HepG2 (cell line): Measurements from ENCODE around the gene APC2. TPM values are rescaled to one million over a fixed set of nuclear protein-coding genes. Genes with fewer than 3 reads are reported as not detected.

Experiments used
- KDM5B ChIP-seq: sonication (generic); formaldehyde crosslinking; IDR thresholded peaks from 2 replicates; pipeline ENCODE4 v1.4.0; 2020; ENCODE audit warnings: missing genetic modification reagents, mild to moderate bottlenecking, borderline replicate concordance
- MAF1 ChIP-seq: sonication (generic); formaldehyde crosslinking; IDR thresholded peaks from 2 replicates; pipeline ENCODE4 v1.5.0; 2020; ENCODE audit warnings: missing genetic modification reagents, borderline replicate concordance
- ZFX ChIP-seq: sonication (generic); formaldehyde crosslinking; IDR thresholded peaks from 2 replicates; pipeline ENCODE4 v1.4.0; 2020; ENCODE audit warnings: mild to moderate bottlenecking, low read depth, missing genetic modification reagents, moderate library complexity
- polyA plus RNA-seq, 8 experiments: library from polyadenylated mRNA; depleted of rRNA in 3 of 8; stranded (reverse) in 7 of 8; unstranded in 1 of 8; fragments of >200 nt; fragmentation: Illumina TruSeq in 4 of 8; extraction: Trizol in 4 of 8; gene quantifications; 2 replicates each; pipeline versions ENCODE4 v1.2.1 to v1.2.3, GENCODE V29; 2011 to 2016; ENCODE audit warnings: low read depth in 4 of 8, missing spikeins in 1 of 8, mixed read lengths in 1 of 8; ENCODE audit not compliant: insufficient read depth in 1 of 8
- total RNA-seq, 5 experiments: library from RNA; depleted of rRNA; stranded (reverse); fragments of >200 nt; fragmentation: Illumina TruSeq; extraction: Trizol; gene quantifications; 2 replicates each; pipeline ENCODE4 v1.2.3, GENCODE V29; 2016; ENCODE audit warnings: low read depth in 1 of 5
- TF ChIP-seq, protein P1 (sequence below): sonication (generic); formaldehyde crosslinking; IDR thresholded peaks from 2 replicates; pipeline ENCODE4 v1.5.0; 2020; ENCODE audit warnings: mild to moderate bottlenecking, missing genetic modification reagents, borderline replicate concordance

Gene APC2
- total and polyA plus RNA-seq, 2 of the 13 experiments (the other 11 are each of a cell fraction or from before 2014, with no cell fraction given): 0.08 to 0.22 TPM

DNA sequence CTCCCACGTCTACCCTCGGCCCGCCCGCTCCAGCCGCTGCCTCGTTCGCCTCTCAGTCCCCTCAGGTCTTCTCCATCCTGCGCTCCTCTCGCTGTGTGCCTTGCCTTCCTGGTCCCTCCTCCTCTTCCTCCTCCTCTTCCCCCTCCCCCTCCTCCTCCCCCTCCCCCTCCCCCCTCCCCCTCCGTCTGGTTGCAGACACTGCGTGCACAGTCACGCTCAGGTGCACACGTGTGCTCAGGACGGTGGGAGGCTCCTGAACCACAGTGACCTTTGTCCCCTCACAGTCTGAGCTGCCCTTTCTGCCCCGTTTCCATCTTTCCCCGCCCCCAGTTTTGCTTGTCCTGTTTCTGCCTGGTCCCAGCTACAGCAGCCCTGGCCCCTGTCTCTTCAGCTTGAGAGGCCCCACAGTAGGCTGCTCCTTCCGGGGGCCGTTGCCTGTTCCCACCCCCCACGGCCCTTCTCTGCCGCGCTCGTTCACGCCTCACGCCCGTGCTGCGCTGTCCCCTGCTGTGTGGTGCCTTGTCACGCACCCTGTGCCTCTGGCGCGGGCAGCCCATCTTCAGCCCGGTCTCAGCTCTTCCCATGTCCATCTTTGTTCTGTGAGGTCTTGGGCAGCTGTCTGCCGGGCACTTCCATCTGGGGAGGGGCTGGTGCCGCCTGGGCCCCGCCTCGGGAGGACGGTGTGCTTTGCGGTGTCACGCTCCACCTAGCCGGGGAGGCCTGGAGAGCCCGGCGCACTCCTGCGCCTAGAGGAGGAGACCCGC, 25.5 kb upstream of the APC2 start (continued):
- TF ChIP-seq, protein P1, sequence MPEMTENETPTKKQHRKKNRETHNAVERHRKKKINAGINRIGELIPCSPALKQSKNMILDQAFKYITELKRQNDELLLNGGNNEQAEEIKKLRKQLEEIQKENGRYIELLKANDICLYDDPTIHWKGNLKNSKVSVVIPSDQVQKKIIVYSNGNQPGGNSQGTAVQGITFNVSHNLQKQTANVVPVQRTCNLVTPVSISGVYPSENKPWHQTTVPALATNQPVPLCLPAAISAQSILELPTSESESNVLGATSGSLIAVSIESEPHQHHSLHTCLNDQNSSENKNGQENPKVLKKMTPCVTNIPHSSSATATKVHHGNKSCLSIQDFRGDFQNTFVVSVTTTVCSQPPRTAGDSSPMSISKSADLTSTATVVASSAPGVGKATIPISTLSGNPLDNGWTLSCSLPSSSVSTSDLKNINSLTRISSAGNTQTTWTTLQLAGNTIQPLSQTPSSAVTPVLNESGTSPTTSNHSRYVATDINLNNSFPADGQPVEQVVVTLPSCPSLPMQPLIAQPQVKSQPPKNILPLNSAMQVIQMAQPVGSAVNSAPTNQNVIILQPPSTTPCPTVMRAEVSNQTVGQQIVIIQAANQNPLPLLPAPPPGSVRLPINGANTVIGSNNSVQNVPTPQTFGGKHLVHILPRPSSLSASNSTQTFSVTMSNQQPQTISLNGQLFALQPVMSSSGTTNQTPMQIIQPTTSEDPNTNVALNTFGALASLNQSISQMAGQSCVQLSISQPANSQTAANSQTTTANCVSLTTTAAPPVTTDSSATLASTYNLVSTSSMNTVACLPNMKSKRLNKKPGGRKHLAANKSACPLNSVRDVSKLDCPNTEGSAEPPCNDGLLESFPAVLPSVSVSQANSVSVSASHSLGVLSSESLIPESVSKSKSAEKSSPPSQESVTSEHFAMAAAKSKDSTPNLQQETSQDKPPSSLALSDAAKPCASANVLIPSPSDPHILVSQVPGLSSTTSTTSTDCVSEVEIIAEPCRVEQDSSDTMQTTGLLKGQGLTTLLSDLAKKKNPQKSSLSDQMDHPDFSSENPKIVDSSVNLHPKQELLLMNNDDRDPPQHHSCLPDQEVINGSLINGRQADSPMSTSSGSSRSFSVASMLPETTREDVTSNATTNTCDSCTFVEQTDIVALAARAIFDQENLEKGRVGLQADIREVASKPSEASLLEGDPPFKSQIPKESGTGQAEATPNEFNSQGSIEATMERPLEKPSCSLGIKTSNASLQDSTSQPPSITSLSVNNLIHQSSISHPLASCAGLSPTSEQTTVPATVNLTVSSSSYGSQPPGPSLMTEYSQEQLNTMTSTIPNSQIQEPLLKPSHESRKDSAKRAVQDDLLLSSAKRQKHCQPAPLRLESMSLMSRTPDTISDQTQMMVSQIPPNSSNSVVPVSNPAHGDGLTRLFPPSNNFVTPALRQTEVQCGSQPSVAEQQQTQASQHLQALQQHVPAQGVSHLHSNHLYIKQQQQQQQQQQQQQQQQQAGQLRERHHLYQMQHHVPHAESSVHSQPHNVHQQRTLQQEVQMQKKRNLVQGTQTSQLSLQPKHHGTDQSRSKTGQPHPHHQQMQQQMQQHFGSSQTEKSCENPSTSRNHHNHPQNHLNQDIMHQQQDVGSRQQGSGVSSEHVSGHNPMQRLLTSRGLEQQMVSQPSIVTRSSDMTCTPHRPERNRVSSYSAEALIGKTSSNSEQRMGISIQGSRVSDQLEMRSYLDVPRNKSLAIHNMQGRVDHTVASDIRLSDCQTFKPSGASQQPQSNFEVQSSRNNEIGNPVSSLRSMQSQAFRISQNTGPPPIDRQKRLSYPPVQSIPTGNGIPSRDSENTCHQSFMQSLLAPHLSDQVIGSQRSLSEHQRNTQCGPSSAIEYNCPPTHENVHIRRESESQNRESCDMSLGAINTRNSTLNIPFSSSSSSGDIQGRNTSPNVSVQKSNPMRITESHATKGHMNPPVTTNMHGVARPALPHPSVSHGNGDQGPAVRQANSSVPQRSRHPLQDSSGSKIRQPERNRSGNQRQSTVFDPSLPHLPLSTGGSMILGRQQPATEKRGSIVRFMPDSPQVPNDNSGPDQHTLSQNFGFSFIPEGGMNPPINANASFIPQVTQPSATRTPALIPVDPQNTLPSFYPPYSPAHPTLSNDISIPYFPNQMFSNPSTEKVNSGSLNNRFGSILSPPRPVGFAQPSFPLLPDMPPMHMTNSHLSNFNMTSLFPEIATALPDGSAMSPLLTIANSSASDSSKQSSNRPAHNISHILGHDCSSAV (CRISPR knock-in tag): no peak
- TF ChIP-seq MAF1 (CRISPR knock-in tag) (no peak), ZFX (CRISPR knock-in tag) (peak; percentile 42; the same call in 1 of the 2 replicates), KDM5B (peak; percentile 56; the same call in 1 of the 2 replicates)
